K562 (cell line): ENCODE results near the gene FMNL3. TPM values are rescaled to one million over a fixed set of nuclear protein-coding genes. Genes with fewer than 3 reads are reported as not detected.

ENCODE experiments used
- CCAR2 ChIP-seq: fragments of 200-400 bp; formaldehyde crosslinking; IDR thresholded peaks from 2 replicates; pipeline ENCODE4 v1.6.1; 2017; ENCODE audit warnings: mild to moderate bottlenecking, low read depth, low read length
- CHD2 ChIP-seq: IDR thresholded peaks from 2 replicates; pipeline ENCODE4 v1.6.1; 2011; ENCODE audit warnings: low read depth, low read length
- CREB1 ChIP-seq, 2 experiments: sonication (generic) in 1 of 2; formaldehyde crosslinking in 1 of 2; IDR thresholded peaks; 2 replicates each; pipeline versions ENCODE4 v1.6.1 to v1.8.0; 2012 to 2022; ENCODE audit warnings: inconsistent platforms in 1 of 2, mild to moderate bottlenecking in 1 of 2, missing genetic modification reagents in 1 of 2, moderate library complexity in 1 of 2
- KAT2B ChIP-seq: IDR thresholded peaks from one replicate; pipeline ENCODE4 v1.6.1; 2012; ENCODE audit warnings: low read depth, mild to moderate bottlenecking, control low read depth, inconsistent platforms, low read length, moderate library complexity
- POLR2AphosphoS5 ChIP-seq: IDR thresholded peaks from 2 replicates; pipeline ENCODE4 v1.6.1; 2011; ENCODE audit warnings: mild to moderate bottlenecking, low read depth, low read length, moderate library complexity; ENCODE audit not compliant: control insufficient read depth, insufficient read depth
- RBFOX2 ChIP-seq: fragments of 200-400 bp; formaldehyde crosslinking; IDR thresholded peaks from 2 replicates; pipeline ENCODE4 v1.6.1; 2017; ENCODE audit warnings: low read depth, mild to moderate bottlenecking, low read length, moderate library complexity
- SMAD2 ChIP-seq: fragments of 150-350 bp; IDR thresholded peaks from 2 replicates; pipeline ENCODE4 v1.6.1; 2014; ENCODE audit warnings: low read depth, mild to moderate bottlenecking, low read length
- TEAD2 ChIP-seq: fragments of 450-650 bp; IDR thresholded peaks from 2 replicates; pipeline ENCODE4 v1.6.1; 2016; ENCODE audit warnings: missing genetic modification characterization, control low read depth, missing compliant biosample characterization
- XRCC3 ChIP-seq: fragments of 450-650 bp; IDR thresholded peaks from 2 replicates; pipeline ENCODE4 v1.6.1; 2017; ENCODE audit warnings: mild to moderate bottlenecking, moderate library complexity
- ZFX ChIP-seq: sonication (generic); formaldehyde crosslinking; IDR thresholded peaks from 2 replicates; pipeline ENCODE4 v1.8.0; 2022; ENCODE audit warnings: mild to moderate bottlenecking, missing genetic modification reagents, moderate library complexity
- ZKSCAN8 ChIP-seq: fragments of 200-800 bp; sonication (Bioruptor generic); IDR thresholded peaks from 2 replicates; pipeline ENCODE4 v1.6.1; 2016; ENCODE audit warnings: missing genetic modification characterization, missing compliant biosample characterization
- ZNF253 ChIP-seq: fragments of 250-450 bp; sonication (Bioruptor Pico); conservative IDR thresholded peaks from 2 replicates; pipeline ENCODE4 v1.6.1; 2021; ENCODE audit warnings: mild to moderate bottlenecking
- ZNF668 ChIP-seq: fragments of 250-450 bp; sonication (Bioruptor Pico); IDR thresholded peaks from 2 replicates; pipeline ENCODE4 v1.8.0; 2022; ENCODE audit warnings: mild to moderate bottlenecking, inconsistent platforms
- polyA plus RNA-seq, 8 experiments: library from polyadenylated mRNA; depleted of rRNA in 4 of 8; stranded (reverse) in 5 of 8; unstranded in 3 of 8; fragments of >200 nt; fragmentation: Nextera tagmentation in 2 of 8; fragmentation: Illumina TruSeq in 1 of 8; extraction: Ambion mirVana in 2 of 8; extraction: Trizol in 1 of 8; gene quantifications; 2 replicates each; pipeline versions ENCODE4 v1.2.1 to v1.2.3, GENCODE V29; 2011 to 2014; ENCODE audit warnings: inconsistent platforms in 1 of 8, missing spikeins in 1 of 8
- total RNA-seq, 7 experiments: library from RNA; depleted of rRNA in 6 of 7; stranded (reverse); fragments of >200 nt in 6 of 7; fragmentation: Illumina TruSeq in 2 of 7; extraction: Trizol in 2 of 7; gene quantifications; 2 replicates each; pipeline versions ENCODE4 v1.2.1 to v1.2.3, GENCODE V29; 2011 to 2021; ENCODE audit warnings: low replicate concordance in 1 of 7
- TF ChIP-seq, protein P1 (sequence below): fragments of 450-650 bp; formaldehyde crosslinking; IDR thresholded peaks from 2 replicates; pipeline ENCODE4 v1.4.0; 2022; ENCODE audit warnings: missing genetic modification characterization
- TF ChIP-seq, protein P2 (sequence below): fragments of 450-650 bp; IDR thresholded peaks from 2 replicates; pipeline ENCODE4 v1.6.1; 2016; ENCODE audit warnings: missing biosample characterization, missing genetic modification characterization
- TF ChIP-seq, protein P3 (sequence below), 2 experiments: IDR thresholded peaks in 1 of 2; conservative IDR thresholded peaks in 1 of 2; 2 replicates each; pipeline ENCODE4 v1.6.1; 2016; ENCODE audit warnings: low read depth in 2 of 2, mild to moderate bottlenecking in 1 of 2, missing compliant biosample characterization in 1 of 2, missing genetic modification characterization in 1 of 2, moderate library complexity in 1 of 2
- TF ChIP-seq, protein P4 (sequence below): fragments of 450-650 bp; conservative IDR thresholded peaks from 2 replicates; pipeline ENCODE4 v1.6.1; 2016; ENCODE audit warnings: missing genetic modification characterization, low read depth, mild to moderate bottlenecking, control low read depth, missing compliant biosample characterization
- TF ChIP-seq, protein P5 (sequence below), 2 experiments: IDR thresholded peaks; 2 replicates each; pipeline ENCODE4 v1.6.1; 2011; ENCODE audit warnings: borderline replicate concordance in 1 of 2, control low read depth in 1 of 2, low read depth in 1 of 2, low read length in 1 of 2, mild to moderate bottlenecking in 1 of 2, mixed read lengths in 1 of 2, moderate library complexity in 1 of 2; ENCODE audit not compliant: insufficient read depth in 1 of 2, insufficient read length in 1 of 2, poor library complexity in 1 of 2, severe bottlenecking in 1 of 2; ENCODE audit errors: extremely low read depth in 1 of 2

FMNL3 gene
- total and polyA plus RNA-seq, 9 of the 15 experiments (the other 6 are each of a cell fraction or from before 2014, with no cell fraction given): 0.49 to 14.4 (median 6.8) TPM

- TF ChIP-seq, protein P1, sequence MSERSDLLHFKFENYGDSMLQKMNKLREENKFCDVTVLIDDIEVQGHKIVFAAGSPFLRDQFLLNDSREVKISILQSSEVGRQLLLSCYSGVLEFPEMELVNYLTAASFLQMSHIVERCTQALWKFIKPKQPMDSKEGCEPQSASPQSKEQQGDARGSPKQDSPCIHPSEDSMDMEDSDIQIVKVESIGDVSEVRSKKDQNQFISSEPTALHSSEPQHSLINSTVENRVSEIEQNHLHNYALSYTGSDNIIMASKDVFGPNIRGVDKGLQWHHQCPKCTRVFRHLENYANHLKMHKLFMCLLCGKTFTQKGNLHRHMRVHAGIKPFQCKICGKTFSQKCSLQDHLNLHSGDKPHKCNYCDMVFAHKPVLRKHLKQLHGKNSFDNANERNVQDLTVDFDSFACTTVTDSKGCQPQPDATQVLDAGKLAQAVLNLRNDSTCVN: no peak
- TF ChIP-seq XRCC3: no peak
- TF ChIP-seq CHD2: no peak
- TF ChIP-seq, protein P2, sequence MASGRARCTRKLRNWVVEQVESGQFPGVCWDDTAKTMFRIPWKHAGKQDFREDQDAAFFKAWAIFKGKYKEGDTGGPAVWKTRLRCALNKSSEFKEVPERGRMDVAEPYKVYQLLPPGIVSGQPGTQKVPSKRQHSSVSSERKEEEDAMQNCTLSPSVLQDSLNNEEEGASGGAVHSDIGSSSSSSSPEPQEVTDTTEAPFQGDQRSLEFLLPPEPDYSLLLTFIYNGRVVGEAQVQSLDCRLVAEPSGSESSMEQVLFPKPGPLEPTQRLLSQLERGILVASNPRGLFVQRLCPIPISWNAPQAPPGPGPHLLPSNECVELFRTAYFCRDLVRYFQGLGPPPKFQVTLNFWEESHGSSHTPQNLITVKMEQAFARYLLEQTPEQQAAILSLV (tag): no peak
- TF ChIP-seq ZNF668 (CRISPR knock-in tag): no peak
- TF ChIP-seq SMAD2: no peak
- TF ChIP-seq, protein P3, sequence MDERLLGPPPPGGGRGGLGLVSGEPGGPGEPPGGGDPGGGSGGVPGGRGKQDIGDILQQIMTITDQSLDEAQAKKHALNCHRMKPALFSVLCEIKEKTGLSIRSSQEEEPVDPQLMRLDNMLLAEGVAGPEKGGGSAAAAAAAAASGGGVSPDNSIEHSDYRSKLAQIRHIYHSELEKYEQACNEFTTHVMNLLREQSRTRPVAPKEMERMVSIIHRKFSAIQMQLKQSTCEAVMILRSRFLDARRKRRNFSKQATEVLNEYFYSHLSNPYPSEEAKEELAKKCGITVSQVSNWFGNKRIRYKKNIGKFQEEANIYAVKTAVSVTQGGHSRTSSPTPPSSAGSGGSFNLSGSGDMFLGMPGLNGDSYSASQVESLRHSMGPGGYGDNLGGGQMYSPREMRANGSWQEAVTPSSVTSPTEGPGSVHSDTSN (CRISPR knock-in tag; IDR thresholded peaks at IDR 0.05; ENCODE audit: low read depth): no peak
- TF ChIP-seq, protein P3 (tag; conservative IDR thresholded peaks at IDR 0.05; ENCODE audit: low read depth): peak; percentile 40; the same call in 1 of the 2 replicates
- TF ChIP-seq RBFOX2: peak; percentile 61
- no peak for TF ChIP-seq ZNF253 (CRISPR knock-in tag)
- 0 out of 2 replicates have a peak, but pooled peaks have one; percentile 25 for TF ChIP-seq ZKSCAN8 (CRISPR knock-in tag)
- TF ChIP-seq POLR2AphosphoS5: peak; percentile 41
- no peak for TF ChIP-seq CREB1 (IDR thresholded peaks at IDR 0.05)
- TF ChIP-seq CREB1 (CRISPR knock-in tag; IDR thresholded peaks at IDR 0.05): no peak
- no peak for TF ChIP-seq CCAR2
- TF ChIP-seq, protein P4, sequence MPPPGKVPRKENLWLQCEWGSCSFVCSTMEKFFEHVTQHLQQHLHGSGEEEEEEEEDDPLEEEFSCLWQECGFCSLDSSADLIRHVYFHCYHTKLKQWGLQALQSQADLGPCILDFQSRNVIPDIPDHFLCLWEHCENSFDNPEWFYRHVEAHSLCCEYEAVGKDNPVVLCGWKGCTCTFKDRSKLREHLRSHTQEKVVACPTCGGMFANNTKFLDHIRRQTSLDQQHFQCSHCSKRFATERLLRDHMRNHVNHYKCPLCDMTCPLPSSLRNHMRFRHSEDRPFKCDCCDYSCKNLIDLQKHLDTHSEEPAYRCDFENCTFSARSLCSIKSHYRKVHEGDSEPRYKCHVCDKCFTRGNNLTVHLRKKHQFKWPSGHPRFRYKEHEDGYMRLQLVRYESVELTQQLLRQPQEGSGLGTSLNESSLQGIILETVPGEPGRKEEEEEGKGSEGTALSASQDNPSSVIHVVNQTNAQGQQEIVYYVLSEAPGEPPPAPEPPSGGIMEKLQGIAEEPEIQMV (tag): no peak
- no peak for TF ChIP-seq KAT2B
- TF ChIP-seq, protein P5, sequence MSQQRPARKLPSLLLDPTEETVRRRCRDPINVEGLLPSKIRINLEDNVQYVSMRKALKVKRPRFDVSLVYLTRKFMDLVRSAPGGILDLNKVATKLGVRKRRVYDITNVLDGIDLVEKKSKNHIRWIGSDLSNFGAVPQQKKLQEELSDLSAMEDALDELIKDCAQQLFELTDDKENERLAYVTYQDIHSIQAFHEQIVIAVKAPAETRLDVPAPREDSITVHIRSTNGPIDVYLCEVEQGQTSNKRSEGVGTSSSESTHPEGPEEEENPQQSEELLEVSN (IDR thresholded peaks at IDR 0.05; ENCODE audit: borderline replicate concordance in 1 of 2, extremely low read depth in 1 of 2, insufficient read depth in 1 of 2, insufficient read length in 1 of 2, low read depth in 1 of 2, low read length in 1 of 2, poor library complexity in 1 of 2, severe bottlenecking in 1 of 2): peak in 1 of 2 experiments; percentile 16
- no peak for TF ChIP-seq TEAD2
- peak; percentile 24; the same call in 1 of the 2 replicates for TF ChIP-seq ZFX (CRISPR knock-in tag)
Observed at GRCh38 chr12:49662998-49663843, 44.0 kb downstream of the FMNL3 start (continued).
